Measurements from ENCODE around the gene BMPR1A. TPM values are rescaled to one million over a fixed set of nuclear protein-coding genes. Genes with fewer than 3 reads are reported as not detected.
"Not testable (repeated sequence)": the region's sequence is repeated elsewhere in the genome, so short reads cannot be mapped to it uniquely, and the experiment has no call there.

BMPR1A gene
- total and polyA plus RNA-seq, 12 donors: 4.4 to 55.9 (median 27.0) TPM

- Histone ChIP-seq H3K36me3 (replicated peaks in 1 of 2) (no peaks in the 10 kb centered on the region), H3K27me3 (no peaks in the 10 kb centered on the region), H3K4me3 (no peak overlapping the region), H3K27ac (peak overlapping the region in 2 of 5 donors; percentile 12 to 58), H3K4me1 (replicated peaks in 1 of 2) (peaks cover 4 to 13% of the 10 kb centered on the region in 2 donors), H3K9me3 (replicated peaks in 1 of 3) (no peaks in the 10 kb centered on the region)
- no peak for DNase-seq
- TF ChIP-seq CTCF (IDR thresholded peaks at IDR 0.05): no peak
- no peak for TF ChIP-seq POLR2A (IDR thresholded peaks at IDR 0.05)
- intact Hi-C loops (cut with DNase I): no loop called here
These were observed 188.1 kb downstream of the BMPR1A start for GRCh38 chr10:86944471-86944870.

GRCh38 chr10:86944907-86945306, 188.5 kb downstream of the BMPR1A start:
- Histone ChIP-seq H3K27me3 (no peaks in the 10 kb centered on the region), H3K36me3 (replicated peaks in 1 of 2) (no peaks in the 10 kb centered on the region), H3K27ac (peak overlapping the region in 1 of 5 donors; percentile 58), H3K4me1 (replicated peaks in 1 of 2) (peaks cover 4 to 13% of the 10 kb centered on the region in 2 donors), H3K4me3 (no peak overlapping the region), H3K9me3 (replicated peaks in 1 of 3) (no peaks in the 10 kb centered on the region)
- no peak for TF ChIP-seq CTCF (IDR thresholded peaks at IDR 0.05)
- TF ChIP-seq POLR2A (IDR thresholded peaks at IDR 0.05): no peak
- intact Hi-C loops (cut with DNase I): no loop called here
- WGBS, 4 donors: 84 to 100% (median 91%) methylated on average over 2 to 3 of the region's 3 CpGs
- peak in 2 of 7 donors; percentile 15 to 46 for DNase-seq

- intact Hi-C loops (cut with DNase I): no loop called here
- Histone ChIP-seq H3K9me3 (replicated peaks in 1 of 3) (no peaks in the 10 kb centered on the region), H3K27me3 (no peaks in the 10 kb centered on the region), H3K4me3 (no peak overlapping the region), H3K27ac (peak overlapping the region in 1 of 5 donors; percentile 58), H3K36me3 (replicated peaks in 1 of 2) (no peaks in the 10 kb centered on the region), H3K4me1 (replicated peaks in 1 of 2) (peaks cover 4 to 13% of the 10 kb centered on the region in 2 donors)
- WGBS, 4 donors: 77 to 89% (median 80%) methylated on average over 14 to 18 of the region's 18 CpGs
- TF ChIP-seq POLR2A (IDR thresholded peaks at IDR 0.05) (no peak), CTCF (IDR thresholded peaks at IDR 0.05) (peak in 1 of 6 experiments; percentile 25)
- peak in 4 of 7 donors; percentile 15 to 54 (median 28) for DNase-seq
These were observed 189.2 kb downstream of the BMPR1A start for GRCh38 chr10:86945361-86946212.

- WGBS, 4 donors: 83 to 86% (median 84%) methylated on average over 6 to 13 of the region's 13 CpGs
- TF ChIP-seq POLR2A (IDR thresholded peaks at IDR 0.05): no peak
- TF ChIP-seq CTCF (IDR thresholded peaks at IDR 0.05): no peak
- no peaks in the 10 kb centered on the region for H3K27me3 ChIP-seq
- intact Hi-C loops (cut with DNase I): no loop called here
- peaks cover 4 to 13% of the 10 kb centered on the region in 2 donors for H3K4me1 ChIP-seq (replicated peaks in 1 of 2)
- H3K36me3 ChIP-seq (replicated peaks in 1 of 2): no peaks in the 10 kb centered on the region
- H3K9me3 ChIP-seq (replicated peaks in 1 of 3): no peaks in the 10 kb centered on the region
- DNase-seq: peak in 4 of 7 donors; percentile 25 to 73 (median 57)
- H3K4me3 ChIP-seq: no peak overlapping the region
- no peak overlapping the region for H3K27ac ChIP-seq
These were observed 190.1 kb downstream of the BMPR1A start for GRCh38 chr10:86946213-86947155.

- intact Hi-C loops (cut with DNase I): not testable (repeated sequence)
- peak in 2 of 7 donors; percentile 1 to 38 for DNase-seq
- WGBS, 4 donors: 90 to 97% (median 95%) methylated on average over 4 of the region's 4 CpGs
These were observed 191.4 kb downstream of the BMPR1A start for GRCh38 chr10:86947806-86948205.

More at GRCh38 chr10:86947806-86948205, 191.4 kb downstream of the BMPR1A start:
- not testable (repeated sequence) for H3K9me3 ChIP-seq (replicated peaks in 1 of 3); H3K4me3 ChIP-seq; H3K36me3 ChIP-seq (replicated peaks in 1 of 2); H3K27me3 ChIP-seq; H3K27ac ChIP-seq
- peaks cover 4 to 13% of the 10 kb centered on the region in 2 donors for H3K4me1 ChIP-seq (replicated peaks in 1 of 2)
